Measurements from ENCODE around the gene COPG2.
"Not testable (repeated sequence)": the region's sequence is repeated elsewhere in the genome, so short reads cannot be mapped to it uniquely, and the experiment has no call there.

Gene COPG2

DNA sequence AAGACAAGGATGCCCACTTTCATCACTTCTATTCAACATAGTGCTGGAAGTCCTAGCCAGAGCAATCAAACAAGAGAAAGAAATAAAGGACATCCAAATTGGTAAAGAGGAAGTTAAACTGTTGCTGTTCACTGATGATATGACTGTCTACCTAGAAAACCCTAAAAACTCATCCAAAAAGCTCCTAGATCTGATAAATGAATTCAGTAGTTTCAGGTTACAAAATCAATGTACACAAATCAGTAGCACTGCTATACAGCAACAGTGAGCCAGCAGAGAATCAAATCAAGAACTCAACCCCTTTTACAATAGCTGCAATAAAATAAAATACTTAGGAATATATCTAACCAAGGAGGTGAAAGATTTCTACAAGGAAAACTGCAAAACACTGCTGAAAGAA lies 98.4 kb downstream of the COPG2 start:
- DNase-seq (ENCODE audit: low read depth in 3 of 3, low spot score in 1 of 3), result not testable (repeated sequence)

DNA sequence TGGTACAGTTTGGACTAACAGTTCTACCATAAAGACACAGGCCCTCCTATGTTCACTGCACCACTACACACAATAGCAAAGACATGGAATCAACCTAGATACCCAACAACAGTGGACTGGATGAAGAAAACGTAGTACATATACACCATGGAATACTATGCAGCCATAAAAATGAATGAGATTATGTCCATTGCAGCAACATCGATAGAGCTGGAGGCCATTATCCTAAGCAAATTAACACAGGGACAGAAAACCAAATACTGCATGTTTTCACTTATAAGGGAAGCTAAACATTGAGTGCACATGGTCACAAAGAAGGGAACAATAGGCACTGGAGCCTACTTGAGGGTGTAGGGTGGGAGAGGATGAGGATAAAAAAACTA lies 101.7 kb downstream of the COPG2 start:
- DNase-seq (ENCODE audit: low read depth in 3 of 3, low spot score in 1 of 3), result no peak

DNA sequence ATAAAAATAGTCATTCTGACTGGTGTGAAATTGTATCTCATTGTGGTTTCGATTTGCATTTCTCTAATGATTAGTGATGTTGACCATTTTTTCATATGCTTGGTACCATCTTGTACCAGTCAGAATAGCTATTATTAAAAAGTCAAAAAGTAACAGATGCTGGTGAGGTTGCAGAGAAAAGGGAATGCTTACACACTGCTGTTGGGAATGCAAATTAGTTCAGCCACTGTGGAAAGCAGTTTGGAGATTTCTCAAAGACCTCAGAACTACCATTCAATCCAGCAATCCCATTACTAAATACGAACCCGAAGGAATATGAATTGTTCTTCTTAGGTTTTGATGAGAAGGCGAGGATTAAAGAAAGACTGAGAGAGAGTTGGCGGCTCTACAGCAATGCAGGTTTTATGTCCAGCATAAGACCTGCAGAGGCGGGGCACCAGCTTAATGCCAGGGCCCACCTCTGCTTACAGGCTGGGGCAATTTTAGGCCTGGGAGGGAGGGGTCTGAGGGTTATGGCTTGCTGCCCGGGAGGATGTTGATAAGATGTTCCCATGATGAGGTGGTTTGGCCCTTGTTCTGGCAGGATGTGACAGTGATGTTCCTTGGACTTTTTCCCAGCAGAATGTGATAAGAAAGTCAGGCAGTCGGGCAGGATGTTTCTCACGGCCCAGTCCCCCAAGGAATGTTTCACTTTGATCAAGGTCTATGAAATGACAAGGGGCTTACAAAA lies 102.2 kb downstream of the COPG2 start:
- DNase-seq (ENCODE audit: low read depth in 3 of 3, low spot score in 1 of 3), result no peak

DNA sequence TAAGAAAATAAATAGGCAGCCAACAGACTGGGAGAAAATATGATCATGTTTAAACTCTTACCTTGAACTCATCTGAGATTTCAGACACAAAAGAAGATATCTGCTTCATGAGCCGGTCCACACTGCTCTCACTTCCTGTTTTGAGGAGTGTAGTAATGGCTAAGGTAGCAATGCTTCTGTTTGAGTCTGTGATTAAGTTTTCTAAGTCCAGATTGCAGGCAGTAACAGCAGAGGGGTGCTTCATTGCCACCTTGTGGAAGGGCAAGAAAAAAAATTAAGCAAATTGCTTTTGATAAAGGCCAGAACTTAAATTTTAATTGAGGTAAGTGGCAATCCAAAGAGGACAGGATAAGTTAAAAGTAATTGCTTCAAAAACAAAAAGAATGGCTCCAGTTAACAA lies 107.6 kb downstream of the COPG2 start:
- DNase-seq (ENCODE audit: low read depth in 3 of 3, low spot score in 1 of 3), result no peak

DNA sequence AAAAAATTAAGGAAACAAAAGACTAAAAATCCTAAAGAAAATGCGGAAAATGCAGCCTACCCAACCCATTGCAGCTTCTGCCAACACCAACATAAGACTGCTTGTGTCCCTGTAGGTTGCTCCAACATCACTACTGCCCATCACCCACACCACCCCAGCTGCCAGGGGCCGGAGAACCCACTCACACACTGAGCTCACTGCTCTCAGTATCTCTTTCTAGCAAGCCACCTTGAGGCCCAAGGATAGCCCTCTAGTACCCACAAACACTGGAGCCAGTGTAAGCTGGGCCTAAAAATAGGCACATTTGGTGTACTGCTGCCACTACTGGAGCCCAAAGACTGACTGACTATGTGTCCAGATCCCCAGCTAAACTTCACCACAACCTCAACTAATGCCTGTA lies 109.4 kb downstream of the COPG2 start:
- no peak for DNase-seq (ENCODE audit: low read depth in 3 of 3, low spot score in 1 of 3)

DNA sequence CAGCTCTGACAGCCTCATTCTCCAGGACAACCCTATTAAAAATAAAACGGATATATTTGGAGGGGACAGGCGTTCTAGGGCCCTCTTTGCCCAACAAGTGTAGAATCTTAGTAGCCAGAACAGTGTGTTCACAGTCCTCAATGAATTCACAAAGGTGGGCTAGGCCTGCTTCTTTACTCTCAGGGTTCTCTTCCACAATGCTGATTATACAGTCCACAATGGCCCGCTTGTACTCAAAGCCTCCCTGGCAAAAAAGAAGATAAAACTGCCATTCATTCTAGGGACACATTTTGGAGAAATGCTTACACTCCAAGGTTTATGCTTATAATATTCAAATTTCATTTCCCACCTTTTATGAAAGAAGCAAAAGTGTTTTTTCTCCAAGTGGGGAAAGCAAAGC lies 114.1 kb downstream of the COPG2 start:
- no peak for DNase-seq (ENCODE audit: low read depth in 3 of 3, low spot score in 1 of 3)

DNA sequence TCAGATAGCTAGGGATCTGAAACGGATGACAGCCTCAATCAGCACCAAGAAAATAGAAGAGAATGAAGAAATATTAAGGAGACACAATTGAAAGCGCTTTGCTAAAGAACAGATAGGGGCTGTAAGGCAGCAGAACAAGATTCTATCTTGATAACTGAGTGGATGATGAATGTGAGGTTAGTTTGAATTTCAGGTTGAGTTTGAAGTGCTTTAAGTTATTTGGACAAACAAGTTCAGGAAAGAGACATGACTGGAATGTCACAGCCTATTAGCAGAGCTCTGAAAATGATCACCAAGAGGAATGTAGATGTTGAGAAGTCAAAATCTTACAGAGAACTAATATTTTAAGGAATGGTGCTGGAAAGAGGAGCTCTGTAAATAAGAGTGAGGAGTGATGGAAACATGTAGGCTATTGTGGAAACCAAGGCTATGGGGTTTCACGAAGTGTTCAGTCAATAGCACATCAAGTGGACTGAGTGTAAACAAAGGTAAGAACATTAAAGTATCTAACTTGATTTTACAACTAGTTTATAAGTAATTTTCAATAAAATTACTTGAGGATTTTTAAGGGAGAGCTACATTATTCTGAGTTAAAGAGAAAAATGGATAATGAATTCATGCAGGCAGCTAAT lies 115.0 kb downstream of the COPG2 start:
- DNase-seq (ENCODE audit: low read depth in 3 of 3, low spot score in 1 of 3), result no peak

DNA sequence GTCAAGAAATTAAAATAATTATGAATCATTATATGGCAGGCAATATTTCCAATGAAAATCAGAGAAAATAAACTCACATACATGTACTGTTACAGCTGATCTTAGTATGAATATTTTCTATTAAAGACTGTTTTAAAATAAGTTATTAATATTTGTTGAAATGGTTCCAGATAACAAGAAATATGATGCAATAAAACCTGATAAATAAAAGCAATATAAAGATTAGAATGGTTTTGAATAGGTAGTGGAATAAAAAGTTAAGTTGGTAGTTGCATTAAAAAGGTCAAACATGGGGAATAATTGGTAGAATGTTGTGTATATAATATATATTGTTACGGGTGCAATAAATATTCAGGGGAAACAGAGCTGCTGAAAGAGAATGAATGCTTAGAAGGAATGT lies 124.2 kb downstream of the COPG2 start:
- no peak for DNase-seq (ENCODE audit: low read depth in 3 of 3, low spot score in 1 of 3)

DNA sequence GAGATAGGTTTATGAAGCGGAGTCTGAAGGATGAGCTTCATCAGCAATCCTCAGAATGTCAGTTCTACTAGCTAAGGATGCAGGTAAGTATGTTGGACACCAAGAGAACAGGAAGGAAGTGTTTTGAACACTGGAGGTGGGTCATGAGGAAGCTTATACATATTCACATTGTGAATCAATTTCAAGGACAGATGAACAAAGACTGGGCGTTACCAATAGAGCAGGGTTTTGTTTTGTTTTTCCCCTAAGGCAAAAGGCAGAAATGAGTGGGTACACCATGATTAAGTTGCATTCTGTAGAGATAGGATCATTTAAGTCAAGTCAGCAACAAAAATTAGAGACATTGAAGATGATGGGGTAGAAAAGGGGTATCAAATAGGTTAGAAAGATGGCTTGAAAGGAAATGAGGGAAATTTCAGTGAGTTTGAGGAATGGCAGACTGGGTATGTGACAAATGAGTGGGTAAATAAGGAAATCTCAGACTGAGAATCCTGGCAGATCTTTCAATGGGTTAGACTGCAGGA lies 125.0 kb downstream of the COPG2 start:
- no peak for DNase-seq (ENCODE audit: low read depth in 3 of 3, low spot score in 1 of 3)

DNA sequence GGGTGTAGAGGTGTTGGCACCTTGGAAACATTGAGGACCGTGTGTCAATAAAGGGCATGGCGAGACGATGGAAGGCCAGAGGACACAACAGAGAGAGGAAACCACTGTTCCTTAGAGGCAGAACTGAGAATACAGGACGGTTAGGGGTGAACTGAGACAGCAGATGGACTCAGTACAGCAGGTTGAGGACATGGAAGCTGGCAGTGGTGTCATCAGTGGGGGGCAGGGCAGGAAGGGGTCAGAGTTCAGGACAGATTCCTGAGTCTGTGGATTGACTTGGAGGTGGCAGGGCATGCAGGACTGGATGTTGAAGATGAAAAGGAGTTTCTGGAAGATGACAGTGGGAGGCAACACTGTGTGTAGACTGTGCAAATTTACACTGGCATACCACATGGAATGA lies 126.3 kb downstream of the COPG2 start:
- DNase-seq (ENCODE audit: low read depth in 3 of 3, low spot score in 1 of 3), result not testable (repeated sequence)

DNA sequence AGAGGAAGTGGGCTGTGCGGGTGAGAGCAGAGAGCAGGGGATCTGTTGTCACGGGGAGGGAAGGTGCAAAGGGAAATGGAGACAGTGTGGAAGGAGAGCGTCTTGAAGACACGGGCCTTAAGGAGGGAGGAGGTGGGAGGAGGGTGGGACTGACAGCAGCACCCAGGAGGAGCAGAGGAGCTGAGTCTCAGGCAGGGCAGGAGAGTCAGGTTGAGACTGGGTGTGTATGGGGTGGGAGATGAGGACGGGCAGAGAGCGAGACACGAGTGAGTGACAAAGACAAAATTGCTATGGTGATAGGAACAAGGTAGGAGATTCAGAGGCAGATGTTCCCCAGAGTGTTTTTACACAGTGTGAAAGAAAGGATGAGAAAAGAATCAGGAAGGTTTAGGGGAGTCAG lies 127.3 kb downstream of the COPG2 start:
- DNase-seq (ENCODE audit: low read depth in 3 of 3, low spot score in 1 of 3), result not testable (repeated sequence)

DNA sequence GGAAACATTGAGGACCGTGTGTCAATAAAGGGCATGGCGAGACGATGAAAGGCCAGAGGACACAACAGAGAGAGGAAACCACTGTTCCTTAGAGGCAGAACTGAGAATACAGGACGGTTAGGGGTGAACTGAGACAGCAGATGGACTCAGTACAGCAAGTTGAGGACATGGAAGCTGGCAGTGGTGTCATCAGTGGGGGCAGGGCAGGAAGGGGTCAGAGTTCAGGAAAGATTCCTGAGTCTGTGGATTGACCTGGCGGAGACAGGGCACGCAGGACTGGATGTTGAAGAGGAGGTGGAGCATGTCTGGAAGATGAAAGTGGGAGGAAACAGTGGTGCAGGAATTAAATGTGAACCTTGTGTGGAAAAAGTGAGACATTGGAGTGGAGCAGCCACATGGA lies 130.7 kb downstream of the COPG2 start:
- DNase-seq (ENCODE audit: low read depth in 3 of 3, low spot score in 1 of 3), result not testable (repeated sequence)

DNA sequence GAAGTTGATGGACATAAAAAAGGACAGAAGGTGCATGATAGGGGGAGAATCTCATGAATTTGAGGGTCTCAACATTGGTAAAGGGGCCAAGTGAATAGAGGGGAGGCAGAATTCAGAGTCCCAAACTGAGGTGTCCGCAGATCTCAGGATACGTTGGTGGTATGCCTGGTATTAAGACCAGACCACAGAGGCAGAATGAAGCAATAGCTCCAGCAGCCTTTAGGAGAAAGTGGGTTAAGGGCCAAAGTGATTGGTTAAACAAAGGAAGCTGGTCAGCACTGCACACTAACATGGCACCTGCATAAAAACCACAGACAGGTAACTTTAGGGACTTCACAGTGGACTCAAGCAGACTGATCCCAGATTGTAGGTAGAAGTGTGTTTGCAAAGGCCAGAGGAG lies 139.1 kb downstream of the COPG2 start:
- no peak for DNase-seq (ENCODE audit: low read depth in 3 of 3, low spot score in 1 of 3)

DNA sequence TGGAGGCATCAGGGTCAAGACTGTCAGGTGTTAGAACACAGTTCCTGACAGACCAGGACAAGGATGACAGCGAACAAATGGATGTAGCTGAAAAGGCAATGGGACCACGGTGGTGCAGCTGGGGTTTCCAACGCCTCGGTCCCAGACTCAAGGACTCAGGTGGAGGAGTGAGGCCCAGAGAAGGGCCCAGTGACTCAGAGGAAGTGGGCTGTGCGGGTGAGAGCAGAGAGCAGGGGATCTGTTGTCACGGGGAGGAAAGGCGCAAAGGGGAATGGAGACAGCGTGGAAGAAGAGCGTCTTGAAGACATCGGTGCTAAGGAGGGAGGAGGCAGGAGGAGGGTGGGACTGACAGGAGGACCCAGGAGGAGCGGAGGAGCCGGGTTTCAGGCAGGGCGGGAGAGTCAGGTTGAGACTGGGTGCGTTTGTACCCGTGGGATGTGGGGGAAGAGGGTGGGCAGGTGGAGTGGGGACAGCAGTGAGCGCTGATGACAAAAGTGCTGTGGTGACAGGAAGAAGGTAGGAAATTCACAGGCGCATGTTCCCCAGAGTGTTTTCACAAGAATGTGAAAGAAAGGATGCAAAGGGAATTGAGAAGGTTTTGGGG lies 140.7 kb downstream of the COPG2 start:
- not testable (repeated sequence) for DNase-seq (ENCODE audit: low read depth in 3 of 3, low spot score in 1 of 3)

DNA sequence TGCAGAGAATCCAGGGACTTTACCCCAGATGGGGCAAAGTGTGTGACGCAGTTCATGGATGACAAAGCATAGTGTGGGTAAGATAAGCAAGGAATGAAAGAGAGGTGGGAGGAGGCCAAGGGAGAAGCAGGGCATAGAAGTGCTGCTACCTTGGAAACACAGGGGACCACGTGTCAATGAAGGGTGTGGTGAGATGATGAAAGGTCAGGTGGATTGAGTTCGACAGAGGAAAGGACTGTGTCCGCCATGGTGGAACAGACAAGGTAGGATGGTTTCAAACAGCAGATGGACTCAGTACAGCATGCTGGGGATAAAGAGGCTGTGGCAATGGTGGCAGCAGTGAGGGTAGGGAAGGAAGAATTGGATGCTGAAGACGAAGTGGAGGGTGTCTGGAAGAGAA lies 143.9 kb downstream of the COPG2 start:
- DNase-seq (ENCODE audit: low read depth in 3 of 3, low spot score in 1 of 3), result no peak

DNA sequence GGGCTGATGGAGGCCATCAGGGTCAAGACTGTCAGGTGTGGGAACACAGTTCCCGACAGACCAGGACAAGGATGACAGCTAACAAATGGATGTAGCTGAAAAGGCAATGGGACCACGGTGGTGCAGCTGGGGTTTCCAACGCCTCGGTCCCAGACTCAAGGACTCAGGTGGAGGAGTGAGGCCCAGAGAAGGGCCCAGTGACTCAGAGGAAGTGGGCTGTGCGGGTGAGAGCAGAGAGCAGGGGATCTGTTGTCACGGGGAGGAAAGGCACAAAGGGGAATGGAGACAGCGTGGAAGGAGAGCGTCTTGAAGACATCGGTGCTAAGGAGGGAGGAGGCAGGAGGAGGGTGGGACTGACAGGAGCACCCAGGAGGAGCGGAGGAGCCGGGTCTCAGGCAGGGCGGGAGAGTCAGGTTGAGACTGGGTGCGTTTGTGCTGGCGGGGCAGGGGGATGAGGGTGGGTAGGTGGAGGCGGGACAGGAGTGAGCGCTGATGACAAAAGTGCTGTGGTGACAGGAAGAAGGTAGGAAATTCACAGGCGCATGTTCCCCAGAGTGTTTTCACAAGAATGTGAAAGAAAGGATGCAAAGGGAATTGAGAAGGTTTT lies 144.9 kb downstream of the COPG2 start:
- not testable (repeated sequence) for DNase-seq (ENCODE audit: low read depth in 3 of 3, low spot score in 1 of 3)

DNA sequence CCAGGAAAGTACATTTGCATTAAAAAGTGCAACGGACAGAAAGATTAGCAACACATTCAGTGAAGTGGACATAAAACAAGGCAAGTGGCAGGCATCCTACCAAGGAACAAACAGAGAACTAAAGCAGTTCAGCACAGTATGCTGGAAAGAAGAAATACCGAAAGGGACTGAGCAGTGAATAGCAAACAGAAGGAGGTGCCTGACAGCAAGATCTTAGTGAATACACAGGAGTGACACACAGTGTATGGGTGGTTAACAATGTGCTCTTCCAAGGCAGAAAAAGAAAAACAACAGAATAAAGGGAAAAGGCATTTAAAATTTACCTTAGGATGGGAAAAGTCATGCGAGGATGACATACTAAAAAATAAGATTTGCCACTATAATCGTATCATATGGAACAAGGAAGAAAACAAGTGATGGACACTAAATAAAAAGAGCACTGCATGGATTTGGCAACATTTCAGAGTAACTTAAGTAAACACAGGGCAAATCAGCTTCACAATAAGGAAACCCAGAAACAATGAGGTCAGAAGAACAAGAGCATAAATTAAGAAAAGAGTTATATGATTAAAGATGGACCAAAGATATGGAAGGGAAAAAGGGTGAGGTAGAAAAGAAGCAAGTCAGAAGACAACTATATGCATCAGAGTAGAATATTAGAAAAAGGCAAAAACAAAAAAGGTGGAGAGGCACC lies 147.1 kb downstream of the COPG2 start:
- no peak for DNase-seq (ENCODE audit: low read depth in 3 of 3, low spot score in 1 of 3)

DNA sequence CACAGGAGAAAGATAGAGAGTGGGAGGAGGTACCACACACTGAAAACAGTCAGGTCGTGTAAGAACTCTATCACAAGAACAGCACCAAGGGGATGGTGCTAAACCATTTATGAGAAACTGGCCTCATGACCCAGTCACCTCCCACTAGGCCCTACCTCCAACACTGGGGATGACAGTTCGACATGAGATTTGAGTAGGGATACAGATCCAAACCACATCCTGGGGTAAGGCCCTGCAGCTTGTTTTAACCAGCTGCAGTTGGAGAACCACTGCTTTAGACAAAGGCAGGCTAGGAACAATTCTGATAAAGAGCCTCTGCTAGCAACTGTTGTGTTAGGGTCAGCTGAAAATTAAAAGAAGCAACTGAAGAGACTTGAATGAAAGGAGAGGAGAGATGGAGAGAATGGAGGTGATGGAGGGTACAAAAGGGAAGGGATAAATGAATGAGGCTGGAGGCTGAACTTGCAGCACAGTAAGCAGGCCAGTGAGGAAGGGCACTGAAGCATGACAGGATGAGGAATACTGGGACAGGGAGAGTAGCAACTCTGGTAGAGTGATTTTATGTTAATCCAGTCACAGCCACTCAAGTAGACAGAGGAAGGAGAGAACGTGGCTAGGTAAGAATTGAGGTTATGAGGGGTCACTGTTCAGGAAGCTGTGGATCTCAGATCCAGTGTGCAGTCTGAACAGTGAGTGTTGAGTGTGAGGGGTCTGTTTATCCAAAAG lies 153.1 kb downstream of the COPG2 start:
- no peak for DNase-seq (ENCODE audit: low read depth in 3 of 3, low spot score in 1 of 3)

DNA sequence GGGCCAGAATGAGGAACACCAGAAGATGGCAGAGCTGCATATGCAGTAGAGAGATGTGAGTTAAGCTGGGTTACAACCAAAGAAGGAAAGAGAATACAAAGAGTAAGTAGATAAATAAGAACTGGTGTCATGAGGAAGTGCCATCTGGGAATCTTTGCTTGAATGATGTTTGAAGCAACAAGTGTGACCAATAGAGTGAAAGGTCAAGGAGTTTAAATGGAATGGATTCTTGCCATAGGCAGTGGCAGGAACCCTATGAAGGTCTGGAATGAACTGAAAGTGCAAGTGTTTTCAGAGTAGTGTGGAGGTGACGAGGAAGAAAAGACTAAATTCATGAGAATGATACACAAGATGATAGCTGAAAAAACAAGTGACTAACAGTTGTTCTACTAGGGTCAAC lies 155.1 kb downstream of the COPG2 start:
- DNase-seq (ENCODE audit: low read depth in 3 of 3, low spot score in 1 of 3), result no peak

DNA sequence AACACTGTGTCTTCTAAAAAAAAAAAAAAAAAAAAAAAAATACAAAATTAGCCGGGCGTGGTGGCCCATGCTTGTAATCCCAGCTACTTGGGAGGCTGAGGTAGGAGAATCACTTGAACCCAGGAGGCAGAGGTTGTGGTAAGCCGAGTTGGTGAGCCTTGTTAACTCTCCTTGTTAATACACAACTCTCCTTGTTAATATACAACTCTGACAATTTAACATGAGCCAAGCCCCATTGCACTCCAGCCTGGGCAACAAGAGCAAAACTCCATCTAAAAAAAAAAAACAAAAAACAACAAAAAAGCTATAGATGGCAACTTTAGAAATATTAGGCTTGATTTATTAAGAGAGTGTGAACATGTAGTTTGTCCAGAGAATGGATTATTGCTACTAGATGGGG lies 156.5 kb downstream of the COPG2 start:
- not testable (repeated sequence) for DNase-seq (ENCODE audit: low read depth in 3 of 3, low spot score in 1 of 3)

DNA sequence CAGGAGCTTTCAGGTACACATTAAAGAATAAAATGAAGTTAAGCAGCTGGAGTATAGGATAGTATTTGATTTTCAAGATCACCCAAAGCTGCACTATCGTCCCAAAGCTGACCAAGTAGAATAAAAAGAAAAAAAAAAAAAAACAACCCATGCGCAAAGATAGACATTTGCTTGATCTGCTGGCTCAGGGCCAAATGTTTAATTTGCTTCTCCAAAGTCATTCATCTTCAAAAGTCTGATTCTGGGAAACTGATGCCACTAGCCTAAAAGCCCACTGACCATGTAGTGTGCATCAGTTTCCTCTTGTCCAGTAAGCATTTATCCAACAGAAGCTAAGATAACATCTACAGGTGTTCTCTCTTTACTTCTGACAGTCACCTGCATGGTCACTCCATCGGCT lies 162.2 kb downstream of the COPG2 start:
- no peak for DNase-seq (ENCODE audit: low read depth in 3 of 3, low spot score in 1 of 3)

Measured in stimulated activated CD4-positive, alpha-beta T cell treated with anti-CD3 and anti-CD28 coated beads, TNF-alpha, amount 100 ng/mL, for 1 hour (primary cell).